IPS-20b (cell line): ENCODE results near the gene ITIH1.

Source experiments
- H3K27ac ChIP-seq: one replicate; pipeline ENCODE4 v1.5.1; 2013; ENCODE audit warnings: low read length
- H3K27me3 ChIP-seq: 2 replicates; pipeline ENCODE4 v1.6.1; 2013; ENCODE audit warnings: mild to moderate bottlenecking, low read length, inconsistent platforms; ENCODE audit not compliant: insufficient read depth
- H3K36me3 ChIP-seq: 2 replicates; pipeline ENCODE4 v1.6.1; 2013; ENCODE audit warnings: low read depth, mild to moderate bottlenecking, inconsistent platforms, low read length, moderate library complexity; ENCODE audit not compliant: insufficient read depth
- H3K4me1 ChIP-seq: 2 replicates; pipeline ENCODE4 v1.6.1; 2013; ENCODE audit warnings: mild to moderate bottlenecking, control low read depth, inconsistent platforms, low read length, moderate library complexity; ENCODE audit not compliant: insufficient read depth
- H3K4me3 ChIP-seq: 2 replicates; pipeline ENCODE4 v1.5.1; 2013; ENCODE audit warnings: mild to moderate bottlenecking, low read length, inconsistent platforms
- H3K9ac ChIP-seq: 2 replicates; pipeline ENCODE4 v1.6.1; 2013; ENCODE audit warnings: low read depth, mild to moderate bottlenecking, inconsistent platforms, low read length, moderate library complexity
- H3K9me3 ChIP-seq: 2 replicates; pipeline ENCODE4 v1.6.1; 2013; ENCODE audit warnings: mild to moderate bottlenecking, low read depth, low read length, inconsistent platforms; ENCODE audit not compliant: insufficient read depth

ITIH1 gene

GRCh38 chr3:52827866-52828376, 50.5 kb downstream of the ITIH1 start:
- no peaks in the 10 kb centered on the region for H3K36me3 ChIP-seq

GRCh38 chr3:52829482-52829881, 52.1 kb downstream of the ITIH1 start:
- no peak overlapping the region for H3K27ac ChIP-seq
- H3K9me3 ChIP-seq = no peaks in the 10 kb centered on the region
- no peak overlapping the region for H3K9ac ChIP-seq
- no peaks in the 10 kb centered on the region for H3K36me3 ChIP-seq
- H3K27me3 ChIP-seq = no peaks in the 10 kb centered on the region
- H3K4me3 ChIP-seq = no peak overlapping the region
- H3K4me1 ChIP-seq = no peaks in the 10 kb centered on the region

More at GRCh38 chr3:52827866-52828376, 50.5 kb downstream of the ITIH1 start:
- H3K4me3 ChIP-seq = no peak overlapping the region
- no peaks in the 10 kb centered on the region for H3K27me3 ChIP-seq
- H3K9me3 ChIP-seq = no peaks in the 10 kb centered on the region
- H3K4me1 ChIP-seq = no peaks in the 10 kb centered on the region
- no peak overlapping the region for H3K27ac ChIP-seq
- H3K9ac ChIP-seq = no peak overlapping the region

GRCh38 chr3:52829906-52830463, 52.6 kb downstream of the ITIH1 start:
- Histone ChIP-seq H3K36me3 (no peaks in the 10 kb centered on the region), H3K4me3 (no peak overlapping the region), H3K27ac (no peak overlapping the region), H3K4me1 (no peaks in the 10 kb centered on the region), H3K27me3 (no peaks in the 10 kb centered on the region), H3K9ac (no peak overlapping the region), H3K9me3 (no peaks in the 10 kb centered on the region)

- Histone ChIP-seq H3K4me3 (no peak within 1 kb of the TSS), H3K27ac (no peak within 1 kb of the TSS), H3K4me1 (no peaks in the 10 kb centered on the region), H3K9ac (no peak within 1 kb of the TSS), H3K36me3 (no peaks in the 10 kb centered on the region), H3K27me3 (no peaks in the 10 kb centered on the region), H3K9me3 (no peaks in the 10 kb centered on the region)
These were observed 53.3 kb downstream of the ITIH1 start, which contains the start of gene ITIH4 for GRCh38 chr3:52830535-52831258. Gene ITIH4, minus strand, starts transcription at chr3:52830672. Its CDS starts 30 bp downstream, at chr3:52830642.

- H3K9me3 ChIP-seq = no peaks in the 10 kb centered on the region
- H3K27me3 ChIP-seq = no peaks in the 10 kb centered on the region
- no peaks in the 10 kb centered on the region for H3K4me1 ChIP-seq
- H3K4me3 ChIP-seq = no peak overlapping the region
- H3K27ac ChIP-seq = no peak overlapping the region
- H3K9ac ChIP-seq = no peak overlapping the region
- H3K36me3 ChIP-seq = no peaks in the 10 kb centered on the region; the same call in 1 of the 2 replicates
These were observed 54.3 kb downstream of the ITIH1 start for GRCh38 chr3:52831500-52832301.

GRCh38 chr3:52833202-52833601, 55.8 kb downstream of the ITIH1 start:
- H3K27ac ChIP-seq = no peak overlapping the region
- H3K36me3 ChIP-seq = no peaks in the 10 kb centered on the region; the same call in 1 of the 2 replicates
- no peak overlapping the region for H3K9ac ChIP-seq
- H3K4me1 ChIP-seq = no peaks in the 10 kb centered on the region
- H3K9me3 ChIP-seq = no peaks in the 10 kb centered on the region
- no peak overlapping the region for H3K4me3 ChIP-seq
- no peaks in the 10 kb centered on the region for H3K27me3 ChIP-seq

GRCh38 chr3:52834871-52835501, 57.6 kb downstream of the ITIH1 start, which contains the start of gene MUSTN1:
Gene MUSTN1, minus strand, starts transcription at chr3:52835019. Its CDS starts 71 bp downstream, at chr3:52834948.
- H3K4me3 ChIP-seq = no peak within 1 kb of the TSS
- H3K9me3 ChIP-seq = no peaks in the 10 kb centered on the region
- no peak within 1 kb of the TSS for H3K27ac ChIP-seq
- H3K36me3 ChIP-seq = no peaks in the 10 kb centered on the region; the same call in 1 of the 2 replicates
- H3K4me1 ChIP-seq = no peaks in the 10 kb centered on the region
- H3K27me3 ChIP-seq = no peaks in the 10 kb centered on the region
- no peak within 1 kb of the TSS for H3K9ac ChIP-seq

- Histone ChIP-seq H3K4me1 (no peaks in the 10 kb centered on the region), H3K27me3 (no peaks in the 10 kb centered on the region), H3K4me3 (no peak overlapping the region), H3K27ac (no peak overlapping the region), H3K36me3 (peaks cover under 1% of the 10 kb centered on the region; the same call in 1 of the 2 replicates), H3K9me3 (no peaks in the 10 kb centered on the region), H3K9ac (no peak overlapping the region)
These were observed 58.5 kb downstream of the ITIH1 start for GRCh38 chr3:52835766-52836470.

GRCh38 chr3:52836471-52836845, 59.1 kb downstream of the ITIH1 start:
- H3K27ac ChIP-seq = no peak overlapping the region
- H3K4me1 ChIP-seq = no peaks in the 10 kb centered on the region
- no peak overlapping the region; the same call in 1 of the 2 replicates for H3K9ac ChIP-seq
- no peaks in the 10 kb centered on the region for H3K9me3 ChIP-seq
- peaks cover 6% of the 10 kb centered on the region; the same call in 1 of the 2 replicates for H3K36me3 ChIP-seq
- H3K4me3 ChIP-seq = no peak overlapping the region
- no peaks in the 10 kb centered on the region for H3K27me3 ChIP-seq

GRCh38 chr3:52836986-52837385, 59.6 kb downstream of the ITIH1 start:
- no peak overlapping the region; the same call in 1 of the 2 replicates for H3K9ac ChIP-seq
- H3K4me1 ChIP-seq = no peaks in the 10 kb centered on the region
- H3K27ac ChIP-seq = no peak overlapping the region
- no peaks in the 10 kb centered on the region for H3K27me3 ChIP-seq
- peaks cover 10% of the 10 kb centered on the region; the same call in 1 of the 2 replicates for H3K36me3 ChIP-seq
- no peaks in the 10 kb centered on the region for H3K9me3 ChIP-seq
- H3K4me3 ChIP-seq = no peak overlapping the region
